ENCODE measurements around the gene FXYD7. TPM values are rescaled to one million over a fixed set of nuclear protein-coding genes. Genes with fewer than 3 reads are reported as not detected.

Gene FXYD7
- total RNA-seq, 2 experiments from 2014 or later = 15.3 to 15.6 TPM

- Mint-ChIP-seq H3K4me3 (no peak overlapping the region), H3K4me1 (ENCODE audit: low read depth) (peaks cover 6% of the 10 kb centered on the region), H3K27me3 (no peaks in the 10 kb centered on the region), H3K27ac (no peak overlapping the region), H3K36me3 (ENCODE audit: low read depth) (no peaks in the 10 kb centered on the region), H3K9me3 (no peaks in the 10 kb centered on the region)
- peaks cover 8% of the 10 kb centered on the region for H3K4me1 ChIP-seq (ENCODE audit: insufficient read depth, low read length)
- no peak for DNase-seq
- H3K9me3 ChIP-seq (ENCODE audit: control insufficient read depth in 1 of 2, insufficient read depth in 1 of 2, low read length in 2 of 2) = no peaks in the 10 kb centered on the region
- no peak overlapping the region for H3K27ac ChIP-seq (ENCODE audit: low read depth in 1 of 2, low read length in 2 of 2)
- no peak for ATAC-seq (ENCODE audit: poor library complexity)
- no peaks in the 10 kb centered on the region for H3K36me3 ChIP-seq (ENCODE audit: insufficient read depth, low read length)
- no peak overlapping the region for H3K4me3 ChIP-seq (ENCODE audit: low read length)
- ChIA-PET CTCF (no interaction called here), POLR2A (no interaction called here)
- intact Hi-C loops (cut with DNase I, micrococcal nuclease) = no loop called here
- no peak for TF ChIP-seq CTCF (IDR thresholded peaks at IDR 0.05)
- H3K27me3 ChIP-seq (ENCODE audit: control insufficient read depth in 1 of 2, insufficient read depth in 2 of 2, low read length in 2 of 2) = peaks cover 0 to 2% of the 10 kb centered on the region in 2 experiments
Measured at GRCh38 chr19:35112995-35113688, 29.9 kb upstream of the FXYD7 start.

- no peaks in the 10 kb centered on the region for H3K36me3 ChIP-seq (ENCODE audit: insufficient read depth, low read length)
- no peak overlapping the region for H3K27ac ChIP-seq (ENCODE audit: low read depth in 1 of 2, low read length in 2 of 2)
- Mint-ChIP-seq H3K4me3 (no peak overlapping the region), H3K9me3 (no peaks in the 10 kb centered on the region), H3K27me3 (no peaks in the 10 kb centered on the region), H3K27ac (no peak overlapping the region), H3K4me1 (ENCODE audit: low read depth) (peaks cover 6% of the 10 kb centered on the region), H3K36me3 (ENCODE audit: low read depth) (no peaks in the 10 kb centered on the region)
- intact Hi-C loops (cut with DNase I, micrococcal nuclease) = loop anchor here in 1 of 2 experiments (2.0 kb wide), 1 partner anchor 20 kb away; the partner anchor contains the start of gene LGI4
- DNase-seq (peak; percentile 54 to 82 (median 64)), ATAC-seq (ENCODE audit: poor library complexity) (peak; percentile 95)
- POLR2A ChIA-PET = no interaction called here
- no peak overlapping the region for H3K4me3 ChIP-seq (ENCODE audit: low read length)
- H3K27me3 ChIP-seq (ENCODE audit: control insufficient read depth in 1 of 2, insufficient read depth in 2 of 2, low read length in 2 of 2) = peaks cover 0 to under 1% of the 10 kb centered on the region in 2 experiments
- CTCF ChIA-PET = interaction anchor here (1.7 kb wide), 1 partner anchor 28 kb away, joined by 13 read pairs; the partner anchor contains the start of gene FXYD7
- peak; percentile 84 for TF ChIP-seq CTCF (IDR thresholded peaks at IDR 0.05)
- peaks cover 0 to 5% of the 10 kb centered on the region in 2 experiments for H3K9me3 ChIP-seq (ENCODE audit: control insufficient read depth in 1 of 2, insufficient read depth in 1 of 2, low read length in 2 of 2)
- H3K4me1 ChIP-seq (ENCODE audit: insufficient read depth, low read length) = peaks cover 8% of the 10 kb centered on the region
Measured at GRCh38 chr19:35114353-35115176, 28.5 kb upstream of the FXYD7 start.

- ChIA-PET POLR2A (no interaction called here), CTCF (interaction anchor here (1.7 kb wide), 1 partner anchor 27 kb away, joined by 13 read pairs; the partner anchor contains the start of gene FXYD7)
- H3K27ac Mint-ChIP-seq = no peak within 1 kb of the TSS
Measured at GRCh38 chr19:35115177-35115951, 27.7 kb upstream of the FXYD7 start, which contains the start of gene FXYD3. Gene FXYD3 (plus strand): TSS chr19:35115823. CDS start chr19:35119377, 3,554 bp downstream.

More at GRCh38 chr19:35115177-35115951, 27.7 kb upstream of the FXYD7 start, which contains the start of gene FXYD3:
- H3K27me3 ChIP-seq (ENCODE audit: control insufficient read depth in 1 of 2, insufficient read depth in 2 of 2, low read length in 2 of 2) = no peaks in the 10 kb centered on the region
- H3K4me1 Mint-ChIP-seq (ENCODE audit: low read depth) = peaks cover 6% of the 10 kb centered on the region
- no peaks in the 10 kb centered on the region for H3K36me3 ChIP-seq (ENCODE audit: insufficient read depth, low read length)
- no peak for TF ChIP-seq CTCF (IDR thresholded peaks at IDR 0.05)
- no peak within 1 kb of the TSS for H3K4me3 ChIP-seq (ENCODE audit: low read length)
- H3K4me1 ChIP-seq (ENCODE audit: insufficient read depth, low read length) = peaks cover 8% of the 10 kb centered on the region
- H3K27me3 Mint-ChIP-seq = no peaks in the 10 kb centered on the region
- ATAC-seq (ENCODE audit: poor library complexity) (no peak), DNase-seq (no peak)
- H3K4me3 Mint-ChIP-seq = no peak within 1 kb of the TSS
- intact Hi-C loops (cut with DNase I, micrococcal nuclease) = loop anchor here in 1 of 2 experiments (2.0 kb wide), 1 partner anchor 19 kb away; the partner anchor contains the start of gene LGI4
- H3K36me3 Mint-ChIP-seq (ENCODE audit: low read depth) = no peaks in the 10 kb centered on the region
- no peak within 1 kb of the TSS for H3K27ac ChIP-seq (ENCODE audit: low read depth in 1 of 2, low read length in 2 of 2)
- no peaks in the 10 kb centered on the region for H3K9me3 Mint-ChIP-seq
- H3K9me3 ChIP-seq (ENCODE audit: control insufficient read depth in 1 of 2, insufficient read depth in 1 of 2, low read length in 2 of 2) = peaks cover 0 to 5% of the 10 kb centered on the region in 2 experiments

Measured in CD4-positive, alpha-beta T cell (primary cell).